Tibial artery (tissue), 4 donors: ENCODE measurements around the gene CDKN2C.
"Not testable (repeated sequence)": the region's sequence is repeated elsewhere in the genome, so short reads cannot be mapped to it uniquely, and the experiment has no call there.

ENCODE experiments used
- DNase-seq, 2 donors: peaks; one replicate each; pipeline ENCODE4 v3.0.0-alpha.2; 2019
- H3K27ac ChIP-seq, 2 donors: fragments of 200-600 bp; sonication (generic) in 1 of 2; 1 replicate in 1 of 2; 2 replicates in 1 of 2; pipeline ENCODE4 v1.5.1; 2018 to 2019; ENCODE audit warnings: mild to moderate bottlenecking in 1 of 2
- H3K27me3 ChIP-seq, 2 donors: fragments of 200-600 bp; sonication (generic) in 1 of 2; one replicate each; pipeline versions ENCODE4 v1.5.1 to v1.6.0; 2016 to 2019
- H3K36me3 ChIP-seq, 3 donors: fragments of 200-600 bp; sonication (generic) in 2 of 3; one replicate each; pipeline ENCODE4 v1.5.1; 2016 to 2019; ENCODE audit warnings: mild to moderate bottlenecking in 2 of 3
- H3K4me1 ChIP-seq, 4 donors: fragments of 200-600 bp; sonication (generic) in 2 of 4; 1 replicate in 3 of 4; 2 replicates in 1 of 4; pipeline ENCODE4 v1.5.1; 2016 to 2019
- H3K4me3 ChIP-seq, 2 donors: fragments of 200-600 bp; sonication (generic) in 1 of 2; 1 replicate in 1 of 2; 2 replicates in 1 of 2; pipeline ENCODE4 v1.5.1; 2018 to 2019; ENCODE audit warnings: mild to moderate bottlenecking in 2 of 2
- H3K9me3 ChIP-seq, 3 donors: fragments of 200-600 bp; sonication (generic) in 1 of 3; one replicate each; pipeline ENCODE4 v1.5.1; 2016 to 2019
- CTCF ChIP-seq, 2 experiments: fragments of 200-600 bp in 1 of 2; fragments of 450-650 bp in 1 of 2; IDR thresholded peaks; one replicate each; pipeline ENCODE4 v1.5.1; 2017 to 2019; ENCODE audit warnings: antibody characterized with exemption in 2 of 2, mild to moderate bottlenecking in 1 of 2, moderate library complexity in 1 of 2
- intact Hi-C: fragments of 100-400 bp; cut with DNase I; formaldehyde crosslinking; loops from one replicate; pipeline ENCODE4 v1.15.0; 2023; ENCODE audit warnings: low total_unique reads

The CDKN2C gene

GRCh38 chr1:51000651-51001050 lies 30.6 kb downstream of the CDKN2C start:
- H3K9me3 ChIP-seq = no peaks in the 10 kb centered on the region
- H3K4me3 ChIP-seq = no peak overlapping the region
- TF ChIP-seq CTCF (IDR thresholded peaks at IDR 0.05) = no peak
- no peak overlapping the region for H3K27ac ChIP-seq
- H3K4me1 ChIP-seq = no peaks in the 10 kb centered on the region
- intact Hi-C loops = no loop called here
- H3K27me3 ChIP-seq = no peaks in the 10 kb centered on the region
- H3K36me3 ChIP-seq = peaks cover 0 to 13% (median 0%) of the 10 kb centered on the region in 3 donors
- no peak for DNase-seq

- no peak for TF ChIP-seq CTCF (IDR thresholded peaks at IDR 0.05)
- intact Hi-C loops = no loop called here
Measured at GRCh38 chr1:51002516-51002915, 32.5 kb downstream of the CDKN2C start.

GRCh38 chr1:51005549-51005948 lies 35.5 kb downstream of the CDKN2C start:
- H3K9me3 ChIP-seq, intact Hi-C loops: not testable (repeated sequence)

More at GRCh38 chr1:51002516-51002915, 32.5 kb downstream of the CDKN2C start:
- Histone ChIP-seq H3K4me1 (no peaks in the 10 kb centered on the region), H3K27me3 (no peaks in the 10 kb centered on the region), H3K36me3 (peaks cover 0 to 17% (median 0%) of the 10 kb centered on the region in 3 donors), H3K4me3 (no peak overlapping the region), H3K9me3 (no peaks in the 10 kb centered on the region), H3K27ac (no peak overlapping the region)
- DNase-seq = no peak

GRCh38 chr1:51009381-51009780 lies 39.3 kb downstream of the CDKN2C start:
- no peaks in the 10 kb centered on the region for H3K4me1 ChIP-seq

More at GRCh38 chr1:51005549-51005948, 35.5 kb downstream of the CDKN2C start:
- DNase-seq, H3K4me1 ChIP-seq, H3K4me3 ChIP-seq, H3K27ac ChIP-seq, H3K27me3 ChIP-seq: not testable (repeated sequence)
- H3K36me3 ChIP-seq = peaks cover 0 to 17% (median 0%) of the 10 kb centered on the region in 3 donors

GRCh38 chr1:51014878-51015277 lies 44.8 kb downstream of the CDKN2C start:
- DNase-seq = no peak
- no peak overlapping the region for H3K4me3 ChIP-seq
- peaks cover 0 to 19% (median 4%) of the 10 kb centered on the region in 3 donors for H3K9me3 ChIP-seq
- intact Hi-C loops = no loop called here
- no peak overlapping the region for H3K27ac ChIP-seq
- no peak for TF ChIP-seq CTCF (IDR thresholded peaks at IDR 0.05)
- H3K4me1 ChIP-seq = no peaks in the 10 kb centered on the region
- H3K36me3 ChIP-seq = no peaks in the 10 kb centered on the region
- H3K27me3 ChIP-seq = no peaks in the 10 kb centered on the region

More at GRCh38 chr1:51009381-51009780, 39.3 kb downstream of the CDKN2C start:
- peaks cover 0 to 11% (median 0%) of the 10 kb centered on the region in 3 donors for H3K36me3 ChIP-seq
- no peaks in the 10 kb centered on the region for H3K27me3 ChIP-seq
- no peak overlapping the region for H3K27ac ChIP-seq
- intact Hi-C loops = no loop called here
- no peak for DNase-seq
- TF ChIP-seq CTCF (IDR thresholded peaks at IDR 0.05) = no peak
- no peak overlapping the region for H3K4me3 ChIP-seq
- peaks cover 0 to 22% (median 4%) of the 10 kb centered on the region in 3 donors for H3K9me3 ChIP-seq

- Histone ChIP-seq H3K27me3 (no peaks in the 10 kb centered on the region), H3K4me1 (no peaks in the 10 kb centered on the region), H3K9me3 (peaks cover 0 to 4% (median 4%) of the 10 kb centered on the region in 3 donors), H3K36me3 (no peaks in the 10 kb centered on the region), H3K27ac (no peak overlapping the region), H3K4me3 (no peak overlapping the region)
- intact Hi-C loops = no loop called here
- TF ChIP-seq CTCF (IDR thresholded peaks at IDR 0.05) = no peak
- no peak for DNase-seq
Measured at GRCh38 chr1:51019811-51020210, 49.8 kb downstream of the CDKN2C start.
